HCEC 1CT (cell line): ENCODE measurements around the gene BLCAP.
"Not testable (repeated sequence)": the region's sequence is repeated elsewhere in the genome, so short reads cannot be mapped to it uniquely, and the experiment has no call there.

ENCODE experiments used
- DNase-seq: peaks from one replicate; pipeline ENCODE4 v3.0.0-alpha.2; 2017

BLCAP gene

GRCh38 chr20:37479925-37480691 lies 47.6 kb downstream of the BLCAP start:
- no peak for DNase-seq

GRCh38 chr20:37479266-37479665 lies 48.4 kb downstream of the BLCAP start:
- DNase-seq = no peak

GRCh38 chr20:37477041-37477440 lies 50.6 kb downstream of the BLCAP start:
- DNase-seq = no peak

- DNase-seq = no peak
These were observed 52.4 kb downstream of the BLCAP start for GRCh38 chr20:37475252-37475651.

- DNase-seq = no peak
These were observed 53.3 kb downstream of the BLCAP start for GRCh38 chr20:37474386-37474785.

GRCh38 chr20:37473249-37474000 lies 54.3 kb downstream of the BLCAP start:
- DNase-seq = no peak

GRCh38 chr20:37472435-37472834 lies 55.2 kb downstream of the BLCAP start:
- not testable (repeated sequence) for DNase-seq

- DNase-seq = no peak
These were observed 55.9 kb downstream of the BLCAP start for GRCh38 chr20:37471741-37472235.

GRCh38 chr20:37470190-37470589 lies 57.5 kb downstream of the BLCAP start:
- not testable (repeated sequence) for DNase-seq

- DNase-seq = no peak
These were observed 58.1 kb downstream of the BLCAP start for GRCh38 chr20:37469531-37469930.

- no peak for DNase-seq
These were observed 58.8 kb downstream of the BLCAP start for GRCh38 chr20:37468886-37469285.
